ENCODE measurements around the gene ZBTB47. TPM values are rescaled to one million over a fixed set of nuclear protein-coding genes. Genes with fewer than 3 reads are reported as not detected.

Gene ZBTB47
- total and polyA plus RNA-seq, 4 donors = 23.8 to 59.5 (median 53.1) TPM

GRCh38 chr3:42651248-42652091, 2.0 kb upstream of the ZBTB47 start:
- H3K4me3 ChIP-seq (ENCODE audit: low read depth, low read length) = no peak overlapping the region
- DNase-seq (ENCODE audit: low read depth in 4 of 6, low spot score in 6 of 6) = no peak
- no peaks in the 10 kb centered on the region for H3K27me3 ChIP-seq (ENCODE audit: control insufficient read depth, insufficient read depth, low read length)
- 57% methylated on average over 6 of the region's 9 CpGs for WGBS (ENCODE audit: insufficient coverage)
- H3K4me1 ChIP-seq (ENCODE audit: control insufficient read depth, insufficient read depth, low read length) = peaks cover 55% of the 10 kb centered on the region
- H3K36me3 ChIP-seq (ENCODE audit: control insufficient read depth, insufficient read depth, low read length) = peaks cover 11% of the 10 kb centered on the region
- H3K9me3 ChIP-seq (ENCODE audit: control insufficient read depth, insufficient read depth, low read length) = no peaks in the 10 kb centered on the region
- H3K27ac ChIP-seq (ENCODE audit: low read depth, low read length) = no peak overlapping the region

GRCh38 chr3:42652251-42652610, 1.3 kb upstream of the ZBTB47 start:
- WGBS (ENCODE audit: insufficient coverage) = 33% methylated on average over 1 of the region's 1 CpG
- no peak for DNase-seq (ENCODE audit: low read depth in 4 of 6, low spot score in 6 of 6)
- Histone ChIP-seq H3K36me3 (ENCODE audit: control insufficient read depth, insufficient read depth, low read length) (peaks cover 15% of the 10 kb centered on the region), H3K9me3 (ENCODE audit: control insufficient read depth, insufficient read depth, low read length) (no peaks in the 10 kb centered on the region), H3K27me3 (ENCODE audit: control insufficient read depth, insufficient read depth, low read length) (no peaks in the 10 kb centered on the region), H3K27ac (ENCODE audit: low read depth, low read length) (peak overlapping the region; percentile 25), H3K4me1 (ENCODE audit: control insufficient read depth, insufficient read depth, low read length) (peaks cover 63% of the 10 kb centered on the region), H3K4me3 (ENCODE audit: low read depth, low read length) (no peak overlapping the region)

GRCh38 chr3:42652611-42653302, 740 bp upstream of the ZBTB47 start:
- peaks cover 67% of the 10 kb centered on the region for H3K4me1 ChIP-seq (ENCODE audit: control insufficient read depth, insufficient read depth, low read length)
- peak in 1 of 6 donors; percentile 20 for DNase-seq (ENCODE audit: low read depth in 4 of 6, low spot score in 6 of 6)

DNA sequence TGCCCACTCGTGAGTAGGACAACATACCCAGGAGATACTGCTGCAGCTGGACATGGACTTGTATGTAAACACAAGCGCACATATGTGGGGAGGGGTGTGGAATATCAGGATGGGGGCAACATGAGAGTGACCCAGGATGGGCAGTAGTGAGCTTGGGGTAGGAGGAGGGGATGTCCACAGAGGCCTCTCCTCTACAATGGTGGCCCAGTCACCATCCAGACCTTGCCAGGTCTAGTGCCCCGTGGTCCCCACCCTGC, 266 bp upstream of the ZBTB47 start:
- H3K9me3 ChIP-seq (ENCODE audit: control insufficient read depth, insufficient read depth, low read length) = no peaks in the 10 kb centered on the region
- H3K36me3 ChIP-seq (ENCODE audit: control insufficient read depth, insufficient read depth, low read length) = peaks cover 25% of the 10 kb centered on the region
- 41% methylated on average over 3 of the region's 3 CpGs for WGBS (ENCODE audit: insufficient coverage)
- no peak for DNase-seq (ENCODE audit: low read depth in 4 of 6, low spot score in 6 of 6)
- H3K27me3 ChIP-seq (ENCODE audit: control insufficient read depth, insufficient read depth, low read length) = no peaks in the 10 kb centered on the region
- peak overlapping the region; percentile 83 for H3K4me3 ChIP-seq (ENCODE audit: low read depth, low read length)
- peak overlapping the region; percentile 61 for H3K27ac ChIP-seq (ENCODE audit: low read depth, low read length)
- H3K4me1 ChIP-seq (ENCODE audit: control insufficient read depth, insufficient read depth, low read length) = peaks cover 67% of the 10 kb centered on the region

More at GRCh38 chr3:42652611-42653302, 740 bp upstream of the ZBTB47 start:
- Histone ChIP-seq H3K27me3 (ENCODE audit: control insufficient read depth, insufficient read depth, low read length) (no peaks in the 10 kb centered on the region), H3K4me3 (ENCODE audit: low read depth, low read length) (peak overlapping the region; percentile 83), H3K27ac (ENCODE audit: low read depth, low read length) (peak overlapping the region; percentile 61), H3K36me3 (ENCODE audit: control insufficient read depth, insufficient read depth, low read length) (peaks cover 20% of the 10 kb centered on the region), H3K9me3 (ENCODE audit: control insufficient read depth, insufficient read depth, low read length) (no peaks in the 10 kb centered on the region)
- WGBS (ENCODE audit: insufficient coverage) = 43% methylated on average over 4 of the region's 7 CpGs

- Histone ChIP-seq H3K4me3 (ENCODE audit: low read depth, low read length) (peak overlapping the region; percentile 80), H3K36me3 (ENCODE audit: control insufficient read depth, insufficient read depth, low read length) (peaks cover 34% of the 10 kb centered on the region), H3K27ac (ENCODE audit: low read depth, low read length) (peak overlapping the region; percentile 73), H3K27me3 (ENCODE audit: control insufficient read depth, insufficient read depth, low read length) (no peaks in the 10 kb centered on the region), H3K4me1 (ENCODE audit: control insufficient read depth, insufficient read depth, low read length) (peaks cover 77% of the 10 kb centered on the region), H3K9me3 (ENCODE audit: control insufficient read depth, insufficient read depth, low read length) (no peaks in the 10 kb centered on the region)
- WGBS (ENCODE audit: insufficient coverage) = under 1% methylated on average over 84 of the region's 94 CpGs
- DNase-seq (ENCODE audit: low read depth in 4 of 6, low spot score in 6 of 6) = peak in 5 of 6 donors; percentile 57 to 90 (median 71)
These were observed 1.1 kb downstream of the ZBTB47 start for GRCh38 chr3:42654331-42655201.

- WGBS (ENCODE audit: insufficient coverage) = 35% methylated on average over 4 of the region's 4 CpGs
- Histone ChIP-seq H3K4me3 (ENCODE audit: low read depth, low read length) (peak overlapping the region; percentile 80), H3K9me3 (ENCODE audit: control insufficient read depth, insufficient read depth, low read length) (no peaks in the 10 kb centered on the region), H3K4me1 (ENCODE audit: control insufficient read depth, insufficient read depth, low read length) (peaks cover 85% of the 10 kb centered on the region), H3K36me3 (ENCODE audit: control insufficient read depth, insufficient read depth, low read length) (peaks cover 43% of the 10 kb centered on the region), H3K27me3 (ENCODE audit: control insufficient read depth, insufficient read depth, low read length) (no peaks in the 10 kb centered on the region), H3K27ac (ENCODE audit: low read depth, low read length) (peak overlapping the region; percentile 73)
- no peak for DNase-seq (ENCODE audit: low read depth in 4 of 6, low spot score in 6 of 6)
These were observed 1.9 kb downstream of the ZBTB47 start for GRCh38 chr3:42655331-42655888.

GRCh38 chr3:42655980-42656679, 2.6 kb downstream of the ZBTB47 start:
- Histone ChIP-seq H3K27ac (ENCODE audit: low read depth, low read length) (no peak overlapping the region), H3K4me3 (ENCODE audit: low read depth, low read length) (no peak overlapping the region), H3K9me3 (ENCODE audit: control insufficient read depth, insufficient read depth, low read length) (no peaks in the 10 kb centered on the region), H3K36me3 (ENCODE audit: control insufficient read depth, insufficient read depth, low read length) (peaks cover 49% of the 10 kb centered on the region), H3K27me3 (ENCODE audit: control insufficient read depth, insufficient read depth, low read length) (no peaks in the 10 kb centered on the region), H3K4me1 (ENCODE audit: control insufficient read depth, insufficient read depth, low read length) (peaks cover 83% of the 10 kb centered on the region)
- no peak for DNase-seq (ENCODE audit: low read depth in 4 of 6, low spot score in 6 of 6)
- WGBS (ENCODE audit: insufficient coverage) = 82% methylated on average over 6 of the region's 6 CpGs

DNA sequence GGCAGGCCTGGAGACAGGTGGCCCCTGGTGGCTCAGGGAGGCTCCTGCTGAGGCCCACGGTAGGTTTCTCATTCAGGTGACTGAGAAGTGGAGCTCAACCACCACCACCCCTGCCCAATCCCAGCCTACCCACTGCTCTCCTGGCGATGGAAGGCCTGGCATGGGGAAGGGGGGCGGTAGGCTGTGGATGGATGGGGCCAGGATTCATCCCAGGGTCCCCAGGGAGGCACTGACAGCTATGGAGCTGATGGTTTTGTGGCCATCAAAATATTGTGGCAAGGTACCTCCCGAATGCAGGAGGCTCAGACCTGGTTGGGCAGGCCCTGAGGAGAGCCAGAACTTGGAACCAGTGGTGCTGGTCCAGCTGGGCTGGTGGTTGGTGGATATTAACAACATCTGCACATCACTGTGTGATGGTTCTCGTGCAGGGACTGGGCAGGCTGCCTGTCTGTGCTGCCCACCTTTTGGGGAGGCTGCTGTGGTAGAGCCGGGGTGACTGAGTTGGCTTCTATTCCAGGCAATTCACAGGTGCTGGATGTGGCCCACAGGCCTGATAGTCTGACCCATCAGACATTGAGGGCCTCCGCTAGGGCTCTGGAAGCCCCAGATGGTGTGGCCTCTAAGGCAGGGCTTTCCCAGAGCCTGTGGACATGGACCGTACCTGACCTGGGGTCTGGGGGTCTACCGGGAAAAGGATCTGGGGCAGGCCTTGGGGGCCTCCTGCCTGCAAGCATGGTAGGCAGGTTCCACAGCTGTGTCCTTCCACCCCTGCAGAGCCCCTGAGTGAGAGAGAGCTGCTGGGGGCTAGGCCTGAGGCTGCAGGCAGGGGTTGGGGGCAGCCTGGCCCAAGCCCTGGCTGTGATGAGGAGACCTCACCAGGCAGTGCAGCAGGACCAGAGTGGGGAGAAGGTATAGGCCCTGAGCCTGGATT, 3.4 kb downstream of the ZBTB47 start:
- 84% methylated on average over 8 of the region's 9 CpGs for WGBS (ENCODE audit: insufficient coverage)
- no peak overlapping the region for H3K27ac ChIP-seq (ENCODE audit: low read depth, low read length)
- no peak for DNase-seq (ENCODE audit: low read depth in 4 of 6, low spot score in 6 of 6)

More for the DNA sequence above, 3.4 kb downstream of the ZBTB47 start:
- H3K36me3 ChIP-seq (ENCODE audit: control insufficient read depth, insufficient read depth, low read length) = peaks cover 56% of the 10 kb centered on the region
- H3K9me3 ChIP-seq (ENCODE audit: control insufficient read depth, insufficient read depth, low read length) = no peaks in the 10 kb centered on the region
- H3K4me3 ChIP-seq (ENCODE audit: low read depth, low read length) = no peak overlapping the region
- H3K27me3 ChIP-seq (ENCODE audit: control insufficient read depth, insufficient read depth, low read length) = no peaks in the 10 kb centered on the region
- peaks cover 75% of the 10 kb centered on the region for H3K4me1 ChIP-seq (ENCODE audit: control insufficient read depth, insufficient read depth, low read length)
